K562 (cell line): ENCODE measurements around the gene MRAP2. TPM values are rescaled to one million over a fixed set of nuclear protein-coding genes. Genes with fewer than 3 reads are reported as not detected.

Source experiments
- ARNT ChIP-seq, 2 experiments: fragments of 450-650 bp; IDR thresholded peaks; 2 replicates each; pipeline ENCODE4 v1.6.1; 2016; ENCODE audit warnings: mild to moderate bottlenecking in 1 of 2
- ATF3 ChIP-seq, 2 experiments: fragments of 450-650 bp in 1 of 2; sonication (generic) in 1 of 2; formaldehyde crosslinking in 1 of 2; IDR thresholded peaks in 1 of 2; conservative IDR thresholded peaks in 1 of 2; 2 replicates each; pipeline versions ENCODE4 v1.6.1 to v1.8.1; 2016 to 2023; ENCODE audit warnings: mild to moderate bottlenecking in 2 of 2, moderate library complexity in 2 of 2, inconsistent platforms in 1 of 2, missing genetic modification reagents in 1 of 2
- BRCA1 ChIP-seq, 2 experiments: fragments of 450-650 bp in 1 of 2; sonication (generic) in 1 of 2; formaldehyde crosslinking in 1 of 2; IDR thresholded peaks; 2 replicates each; pipeline versions ENCODE4 v1.5.0 to v1.6.1; 2017 to 2020; ENCODE audit warnings: mild to moderate bottlenecking in 1 of 2, missing genetic modification reagents in 1 of 2
- BRF2 ChIP-seq: IDR thresholded peaks from 3 replicates; pipeline ENCODE4 v1.6.1; 2011; ENCODE audit warnings: borderline replicate concordance, mild to moderate bottlenecking; ENCODE audit not compliant: insufficient read length, insufficient read depth
- FOSL1 ChIP-seq: fragments of 200-800 bp; sonication (Bioruptor generic); conservative IDR thresholded peaks from 2 replicates; pipeline ENCODE4 v1.6.1; 2016; ENCODE audit warnings: missing genetic modification characterization, missing compliant biosample characterization
- FOXJ2 ChIP-seq: fragments of 200-800 bp; sonication (Bioruptor generic); IDR thresholded peaks from 2 replicates; pipeline ENCODE4 v1.6.1; 2016; ENCODE audit warnings: missing genetic modification characterization, missing compliant biosample characterization
- HNRNPK ChIP-seq: fragments of 200-400 bp; formaldehyde crosslinking; IDR thresholded peaks from one replicate; pipeline ENCODE4 v1.6.1; 2018; ENCODE audit warnings: mild to moderate bottlenecking, low read depth, low read length; ENCODE audit not compliant: poor library complexity, severe bottlenecking
- HOXB6 ChIP-seq: fragments of 250-450 bp; sonication (Bioruptor Pico); IDR thresholded peaks from 2 replicates; pipeline ENCODE4 v1.5.1; 2022; ENCODE audit warnings: mild to moderate bottlenecking, borderline replicate concordance
- KDM2B ChIP-seq: fragments of 250-450 bp; sonication (Bioruptor Pico); IDR thresholded peaks from 2 replicates; pipeline ENCODE4 v1.8.0; 2021; ENCODE audit warnings: mild to moderate bottlenecking, moderate library complexity
- MAFG ChIP-seq: fragments of 450-650 bp; conservative IDR thresholded peaks from 2 replicates; pipeline ENCODE4 v1.6.1; 2016; ENCODE audit warnings: missing genetic modification characterization, missing compliant biosample characterization
- MIER1 ChIP-seq: fragments of 450-650 bp; IDR thresholded peaks from 2 replicates; pipeline ENCODE4 v1.6.1; 2016; ENCODE audit warnings: antibody characterized with exemption, mild to moderate bottlenecking, low read depth
- MNT ChIP-seq, 2 experiments: fragments of 450-650 bp; conservative IDR thresholded peaks; 2 replicates each; pipeline ENCODE4 v1.6.1; 2017; ENCODE audit warnings: mild to moderate bottlenecking in 2 of 2, moderate library complexity in 2 of 2
- NFATC3 ChIP-seq: fragments of 450-650 bp; IDR thresholded peaks from 2 replicates; pipeline ENCODE4 v1.6.1; 2017; ENCODE audit warnings: mild to moderate bottlenecking
- NR2C2 ChIP-seq, 2 experiments: fragments of 200-800 bp in 1 of 2; sonication (Bioruptor generic) in 1 of 2; sonication (generic) in 1 of 2; formaldehyde crosslinking in 1 of 2; IDR thresholded peaks; 2 replicates each; pipeline versions ENCODE4 v1.6.1 to v1.8.0; 2016 to 2022; ENCODE audit warnings: mild to moderate bottlenecking in 1 of 2, missing compliant biosample characterization in 1 of 2, missing genetic modification characterization in 1 of 2, missing genetic modification reagents in 1 of 2
- RHOXF2B ChIP-seq: fragments of 250-450 bp; sonication (Bioruptor Pico); conservative IDR thresholded peaks from 2 replicates; pipeline ENCODE4 v1.5.1; 2021
- SIN3B ChIP-seq: fragments of 450-650 bp; IDR thresholded peaks from 2 replicates; pipeline ENCODE4 v1.6.1; 2017; ENCODE audit warnings: low read depth, mild to moderate bottlenecking, moderate library complexity
- SMARCB1 ChIP-seq: IDR thresholded peaks from 2 replicates; pipeline ENCODE4 v1.6.1; 2011; ENCODE audit warnings: improper control_type of control experiment, low read depth; ENCODE audit not compliant: insufficient read length
- SMARCE1 ChIP-seq: fragments of 450-650 bp; IDR thresholded peaks from 2 replicates; pipeline ENCODE4 v1.7.1; 2016; ENCODE audit warnings: mild to moderate bottlenecking
- TGIF2 ChIP-seq: sonication (generic); formaldehyde crosslinking; IDR thresholded peaks from 2 replicates; pipeline ENCODE4 v1.8.1; 2022; ENCODE audit warnings: mild to moderate bottlenecking, missing genetic modification reagents, moderate library complexity
- VEZF1 ChIP-seq: fragments of 200-800 bp; sonication (Bioruptor generic); IDR thresholded peaks from 2 replicates; pipeline ENCODE4 v1.6.1; 2017; ENCODE audit warnings: missing genetic modification characterization, missing compliant biosample characterization
- YBX1 ChIP-seq: fragments of 450-650 bp; IDR thresholded peaks from 2 replicates; pipeline ENCODE4 v1.7.1; 2016; ENCODE audit warnings: mild to moderate bottlenecking
- ZNF134 ChIP-seq: fragments of 250-450 bp; sonication (Bioruptor Pico); conservative IDR thresholded peaks from 2 replicates; pipeline ENCODE4 v1.4.0; 2020
- ZNF77 ChIP-seq: fragments of 250-450 bp; sonication (Bioruptor Pico); IDR thresholded peaks from 2 replicates; pipeline ENCODE4 v1.5.0; 2020
- ZNF79 ChIP-seq: fragments of 250-450 bp; sonication (Bioruptor Pico); IDR thresholded peaks from 2 replicates; pipeline ENCODE4 v1.4.0; 2020; ENCODE audit warnings: low read depth, mild to moderate bottlenecking, moderate library complexity
- polyA plus RNA-seq, 8 experiments: library from polyadenylated mRNA; depleted of rRNA in 4 of 8; stranded (reverse) in 5 of 8; unstranded in 3 of 8; fragments of >200 nt; fragmentation: Nextera tagmentation in 2 of 8; fragmentation: Illumina TruSeq in 1 of 8; extraction: Ambion mirVana in 2 of 8; extraction: Trizol in 1 of 8; gene quantifications; 2 replicates each; pipeline versions ENCODE4 v1.2.1 to v1.2.3, GENCODE V29; 2011 to 2014; ENCODE audit warnings: inconsistent platforms in 1 of 8, missing spikeins in 1 of 8
- total RNA-seq, 7 experiments: library from RNA; depleted of rRNA in 6 of 7; stranded (reverse); fragments of >200 nt in 6 of 7; fragmentation: Illumina TruSeq in 2 of 7; extraction: Trizol in 2 of 7; gene quantifications; 2 replicates each; pipeline versions ENCODE4 v1.2.1 to v1.2.3, GENCODE V29; 2011 to 2021; ENCODE audit warnings: low replicate concordance in 1 of 7

MRAP2 gene
- total and polyA plus RNA-seq, 9 of the 15 experiments (the other 6 are each of a cell fraction or from before 2014, with no cell fraction given), result 5.9 to 38.9 (median 9.3) TPM

- TF ChIP-seq MAFG (tag) (peak; percentile 80), SMARCE1 (peak; percentile 73), TGIF2 (CRISPR knock-in tag) (no peak), HOXB6 (no peak), NFATC3 (no peak), RHOXF2B (CRISPR knock-in tag) (no peak), MNT (conservative IDR thresholded peaks at IDR 0.05) (peak in 1 of 2 experiments; percentile 60; a peak in 2 of 4 replicates), BRCA1 (IDR thresholded peaks at IDR 0.05) (no peak), BRCA1 (CRISPR knock-in tag; IDR thresholded peaks at IDR 0.05) (no peak), MIER1 (peak; percentile 75; the same call in 1 of the 2 replicates), ZNF134 (CRISPR knock-in tag) (no peak), SMARCB1 (peak; percentile 73), YBX1 (no peak), ZNF77 (CRISPR knock-in tag) (no peak), ARNT (IDR thresholded peaks at IDR 0.05) (no peak), KDM2B (no peak), HNRNPK (no peak), VEZF1 (no peak), NR2C2 (CRISPR knock-in tag; IDR thresholded peaks at IDR 0.05) (no peak), NR2C2 (tag; IDR thresholded peaks at IDR 0.05) (no peak), FOXJ2 (tag) (peak; percentile 64), ZNF79 (CRISPR knock-in tag) (no peak), SIN3B (no peak), FOSL1 (peak; percentile 69), ATF3 (IDR thresholded peaks at IDR 0.05) (peak; percentile 80), ATF3 (CRISPR knock-in tag; conservative IDR thresholded peaks at IDR 0.05) (no peak), BRF2 (no peak)
These were observed 103.4 kb downstream of the MRAP2 start (continued) for GRCh38 chr6:84137051-84137375.
